Left renal cortex interstitium (tissue), 4 donors: ENCODE data around the gene ERF. TPM values are rescaled to one million over a fixed set of nuclear protein-coding genes. Genes with fewer than 3 reads are reported as not detected.

ENCODE experiments used
- polyA plus RNA-seq, 4 donors: library from polyadenylated mRNA; unstranded; fragments of 120-200 nt; gene quantifications; one replicate each; pipeline ENCODE4 v1.2.1, GENCODE V29; 2013; ENCODE audit not compliant: insufficient read length in 4 of 4

ERF gene
- polyA plus RNA-seq, 4 donors, result 52.0 to 92.6 (median 77.4) TPM

Other genes starting within 250 kb of the ERF start
- 10 to 100 TPM; 20.3 to 33.9 (median 25.9) TPM for gene GRIK5, start 184.9 kb downstream of the ERF start, polyA plus RNA-seq
- gene ZNF574, start 179.0 kb downstream of the ERF start, polyA plus RNA-seq, result 10 to 100 TPM; 12.7 to 20.2 (median 16.8) TPM
- gene POU2F2, start 122.7 kb downstream of the ERF start, polyA plus RNA-seq, result under 1 TPM; 0.81 to 0.95 (median 0.91) TPM
- 10 to 100 TPM; 22.6 to 36.7 (median 28.8) TPM for gene DEDD2, start 37.5 kb downstream of the ERF start, polyA plus RNA-seq
- gene ZNF526, start 34.8 kb downstream of the ERF start, polyA plus RNA-seq, result 1 to 10 TPM; 7.4 to 9.7 (median 8.3) TPM
- gene GSK3A, start 12.5 kb downstream of the ERF start, polyA plus RNA-seq, result 10 to 100 TPM; 66.0 to 89.0 (median 73.6) TPM
- 10 to 100 TPM; 35.5 to 77.9 (median 61.9) TPM for gene CIC, start 14.1 kb upstream of the ERF start, polyA plus RNA-seq
- gene PRR19, start 47.0 kb upstream of the ERF start, polyA plus RNA-seq, result 1 to 10 TPM; 1.4 to 2.9 (median 2.1) TPM
- 100 to 1,000 TPM in 1 of 4 donors, 10 to 100 TPM in 3; 66.3 to 106 (median 86.4) TPM for gene PAFAH1B3, start 47.5 kb upstream of the ERF start, polyA plus RNA-seq
- gene TMEM145, start 58.2 kb upstream of the ERF start, polyA plus RNA-seq, result 1 to 10 TPM in 1 of 4 donors, under 1 TPM in 3; 0.75 to 1.2 (median 0.90) TPM
- 10 to 100 TPM; 35.3 to 49.2 (median 40.7) TPM for gene MEGF8, start 70.5 kb upstream of the ERF start, polyA plus RNA-seq
- 1 to 10 TPM; 1.1 to 2.3 (median 1.8) TPM for gene CNFN, start 135.2 kb upstream of the ERF start, polyA plus RNA-seq
- 10 to 100 TPM in 3 of 4 donors, 1 to 10 TPM in 1; 9.6 to 17.1 (median 13.2) TPM for gene LIPE, start 172.3 kb upstream of the ERF start, polyA plus RNA-seq
- under 1 TPM in 3 of 4 donors, not detected in 1; 0.16 to 0.24 (median 0.20) TPM for gene CXCL17, start 187.8 kb upstream of the ERF start, polyA plus RNA-seq